ENCODE data around the gene FYTTD1. TPM values are rescaled to one million over a fixed set of nuclear protein-coding genes. Genes with fewer than 3 reads are reported as not detected.

FYTTD1 gene
- total RNA-seq, 1 donor from 2014 or later, result 84.2 TPM

DNA sequence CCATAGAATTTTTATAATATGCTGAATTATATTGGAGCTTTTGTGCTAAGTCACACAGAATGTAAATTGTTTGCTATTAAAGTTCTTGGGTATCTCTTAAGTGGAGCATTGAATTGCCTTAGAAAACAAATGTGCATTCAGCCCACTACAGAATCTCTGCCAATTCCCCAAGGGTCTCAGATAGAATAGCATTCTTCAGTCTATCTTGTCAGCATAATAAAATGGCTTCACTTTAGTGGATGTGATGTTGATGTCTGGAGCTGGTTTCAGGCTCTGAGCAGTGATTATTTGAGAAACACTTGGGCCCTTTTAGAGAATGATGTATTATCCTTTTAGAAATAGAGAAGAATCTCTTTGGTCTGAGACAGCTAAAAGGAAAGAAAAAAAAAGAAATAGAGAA lies 86.6 kb downstream of the FYTTD1 start:
- POLR2A ChIA-PET, result interaction anchor here (0.9 kb wide), 1 partner anchor 45 kb away, joined by 3 read pairs; the partner anchor contains the start of gene LRCH3
- CTCF ChIA-PET, result no interaction called here
- no peak overlapping the region for H3K27ac Mint-ChIP-seq

More for the DNA sequence above, 86.6 kb downstream of the FYTTD1 start:
- no peak for ATAC-seq (ENCODE audit: low read depth)
- Mint-ChIP-seq H3K4me1 (peaks cover 14% of the 10 kb centered on the region), H3K9me3 (no peaks in the 10 kb centered on the region), H3K36me3 (ENCODE audit: low read depth) (peaks cover 68% of the 10 kb centered on the region), H3K4me3 (no peak overlapping the region), H3K27me3 (no peaks in the 10 kb centered on the region)
- TF ChIP-seq CTCF (IDR thresholded peaks at IDR 0.05), result no peak
- DNase-seq, result no peak
- intact Hi-C loops (cut with micrococcal nuclease), result loop anchor here (5.0 kb wide), 1 partner anchor 54 kb away; no protein-coding TSS in a partner anchor

Other genes with a start within 250 kb of the FYTTD1 start
- gene BDH1, start 193.9 kb upstream of the FYTTD1 start, total RNA-seq, result 35.1 and 40.9 TPM in 2 replicates
- 196 and 217 TPM in 2 replicates for gene RUBCN, start 13.0 kb upstream of the FYTTD1 start, total RNA-seq
- gene LRCH3, start 41.4 kb downstream of the FYTTD1 start, total RNA-seq, result 94.1 and 96.1 TPM in 2 replicates
- 1,534 and 1,556 TPM in 2 replicates for gene RPL35A, start 200.3 kb downstream of the FYTTD1 start, total RNA-seq
- 2.9 and 4.1 TPM in 2 replicates for gene LMLN, start 210.3 kb downstream of the FYTTD1 start, total RNA-seq

Measured in activated B cell treated with CpG ODN at 0.5 μM for 24 hours (primary cell).